Mesenteric fat pad (tissue), 1 donor: ENCODE measurements around the gene TRIP13. TPM values are rescaled to one million over a fixed set of nuclear protein-coding genes. Genes with fewer than 3 reads are reported as not detected.
"Not testable (repeated sequence)": the region's sequence is repeated elsewhere in the genome, so short reads cannot be mapped to it uniquely, and the experiment has no call there.

Source experiments
- DNase-seq: peaks from one replicate; pipeline ENCODE4 v3.0.0-alpha.2; 2020; ENCODE audit warnings: low spot score
- total RNA-seq: library from RNA; stranded (reverse); fragmentation: NEBNext Ultra II Directional; extraction: Animal tissue kit (Norgen Biotek cat#: 25700); gene quantifications from one replicate; pipeline ENCODE4 v1.2.1, GENCODE V29; 2021
- donor health status: DM: yes; HTN: yes; CAD: no.

TRIP13 gene
- total RNA-seq, 1 donor from 2014 or later = 1.2 TPM

DNA sequence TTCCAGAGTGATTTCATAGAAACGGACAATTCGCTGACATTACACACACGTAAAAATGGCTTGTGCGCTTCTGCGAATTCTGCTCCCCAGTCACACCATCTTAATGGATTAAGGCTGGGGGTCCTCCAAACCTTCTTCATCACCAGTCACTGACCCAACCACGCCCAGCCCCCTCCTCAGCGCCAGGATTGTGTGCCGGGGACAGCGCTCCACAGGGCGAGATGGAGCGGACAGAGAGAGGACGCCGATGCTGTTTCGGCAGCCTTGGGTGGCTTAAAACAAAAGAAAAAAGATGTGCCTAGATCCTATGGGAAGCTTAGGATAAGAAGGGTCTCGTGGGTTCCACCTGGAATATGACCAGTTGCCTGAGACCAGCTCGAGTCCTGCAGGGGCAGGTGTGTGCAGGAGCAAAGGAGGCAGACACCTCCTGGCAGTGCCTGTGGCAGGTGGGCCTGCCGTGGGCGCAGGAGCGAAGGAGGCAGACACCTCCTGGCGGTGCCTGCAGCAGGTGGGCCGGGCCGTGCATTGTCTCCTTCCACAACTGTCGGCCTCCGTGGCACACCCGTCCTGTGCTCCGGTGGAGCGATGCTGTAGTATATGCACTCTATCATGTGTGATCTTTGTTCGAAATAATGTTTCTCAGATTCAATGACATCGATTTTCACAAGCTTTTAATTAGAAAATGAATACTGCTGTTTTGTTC lies 20.9 kb upstream of the TRIP13 start:
- no peak for DNase-seq

DNA sequence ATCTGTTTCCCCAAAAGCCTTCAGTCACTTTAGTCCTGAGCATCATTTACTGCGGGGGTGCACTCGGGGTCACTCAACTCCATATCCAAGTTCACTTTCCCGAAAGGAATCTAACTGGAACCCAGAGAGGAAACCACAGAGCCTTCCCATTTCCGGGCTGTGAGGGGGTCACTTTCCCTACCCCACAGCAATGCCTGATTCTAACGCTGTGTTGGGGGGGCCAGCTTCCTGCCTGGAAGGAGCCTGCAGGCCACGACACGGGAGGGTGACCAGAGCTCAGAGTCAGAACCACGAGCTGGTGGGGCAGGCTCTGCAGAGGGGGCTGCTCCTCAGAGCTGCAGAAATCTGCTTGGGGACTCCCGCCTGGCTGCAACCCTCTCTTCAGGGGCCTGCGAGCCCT lies 20.4 kb upstream of the TRIP13 start:
- DNase-seq = no peak

DNA sequence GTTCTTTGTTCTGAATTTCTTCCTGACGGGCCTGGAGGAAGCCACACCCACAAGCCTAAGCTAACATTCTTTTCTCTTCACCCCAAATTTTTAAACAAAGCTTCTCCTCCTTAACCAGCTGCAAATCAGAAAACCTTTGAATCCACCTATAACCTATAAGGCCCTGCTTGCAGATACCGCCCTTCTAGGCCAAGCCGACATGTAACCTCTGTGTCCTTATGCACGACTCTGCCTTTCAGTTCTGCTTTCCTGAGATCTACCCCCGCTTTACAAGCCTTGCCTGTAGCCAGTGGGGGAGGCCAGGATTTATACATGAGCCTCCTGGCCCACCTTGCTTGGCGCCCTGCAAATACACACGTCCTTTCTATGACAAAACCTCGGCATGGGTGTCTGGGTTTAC lies 19.4 kb upstream of the TRIP13 start:
- DNase-seq = no peak

DNA sequence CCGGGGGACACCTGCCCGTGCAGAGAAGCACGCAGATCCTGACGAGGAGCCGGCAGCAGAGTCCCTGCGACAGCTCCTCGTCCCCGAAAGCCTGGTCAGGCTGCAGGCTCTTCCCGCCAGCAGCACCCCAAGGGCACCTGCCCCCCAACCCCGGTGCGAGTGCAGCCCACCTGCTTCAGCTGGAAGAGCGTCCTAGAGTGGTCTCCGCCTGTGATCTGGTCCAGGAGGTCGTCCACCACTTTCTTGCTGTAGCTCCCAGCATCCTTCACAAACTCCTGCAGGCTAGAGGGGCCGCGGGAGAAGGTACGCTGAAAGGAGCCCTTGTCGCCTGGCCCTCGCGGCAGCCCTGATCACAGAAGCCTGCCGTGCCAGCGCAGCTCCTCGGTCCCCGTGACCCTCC lies 16.8 kb upstream of the TRIP13 start:
- no peak for DNase-seq

DNA sequence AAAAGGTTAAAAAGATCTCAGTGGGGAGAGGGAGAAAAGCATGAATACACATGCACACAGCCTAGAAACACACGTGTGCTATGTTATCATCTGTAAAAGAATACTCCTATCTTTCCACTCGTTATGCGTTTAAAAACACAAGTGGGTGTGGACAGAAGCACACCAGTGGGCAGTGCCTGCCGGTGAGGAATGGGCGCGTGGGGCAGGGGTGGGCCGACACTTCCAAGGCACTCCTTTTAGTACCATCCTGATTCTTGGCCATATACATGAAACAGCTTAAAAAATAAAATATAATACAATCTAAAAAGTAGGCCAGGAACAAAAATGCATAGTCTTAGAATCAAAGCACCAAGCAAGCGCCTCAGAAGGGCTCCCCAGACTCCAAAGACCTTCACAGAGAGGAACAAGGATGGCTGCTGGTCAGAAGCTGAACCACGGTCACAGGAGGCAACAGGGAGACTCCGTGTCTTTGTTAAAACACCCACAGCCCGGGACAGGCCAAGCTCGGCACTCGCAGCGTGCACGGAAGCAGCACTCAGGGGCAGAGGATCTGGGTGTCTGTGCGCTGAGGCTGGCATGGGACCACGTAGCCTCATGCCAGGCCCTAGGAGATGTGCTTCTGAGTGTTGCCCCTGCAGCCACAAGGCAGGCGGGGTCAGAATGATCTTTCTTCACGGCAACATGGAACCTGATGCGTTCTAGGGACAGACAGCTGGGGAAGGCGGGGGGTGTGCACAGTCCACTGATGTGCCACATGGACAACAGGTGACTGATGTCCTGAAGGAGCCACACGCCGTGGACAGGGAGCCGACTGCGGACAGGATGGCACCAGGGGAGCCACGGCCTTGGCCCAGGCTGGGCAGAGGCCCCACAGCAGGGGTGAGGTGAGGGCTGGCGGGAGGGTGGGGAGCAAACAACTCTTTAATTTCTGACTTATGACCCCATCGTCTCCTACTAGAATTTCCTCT lies 16.0 kb upstream of the TRIP13 start:
- DNase-seq = no peak

DNA sequence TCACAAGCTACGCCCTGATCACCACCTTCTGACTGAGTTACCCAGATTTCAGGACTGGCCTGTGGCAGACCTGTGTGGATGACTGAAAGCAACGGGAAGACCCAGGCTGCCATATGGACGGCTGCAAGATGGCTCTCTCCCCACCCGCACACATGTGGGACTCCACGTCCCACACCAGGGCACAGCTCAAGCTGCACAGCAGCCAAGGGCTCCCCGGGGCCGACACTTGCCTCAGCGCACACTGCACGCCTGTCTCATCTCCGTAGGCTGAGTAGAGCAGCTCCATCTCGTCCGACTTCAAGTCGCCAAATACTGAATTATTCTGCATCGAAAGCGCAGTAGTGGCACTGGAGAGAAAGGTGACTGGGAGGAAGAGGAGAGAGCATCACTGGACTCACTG lies 14.6 kb upstream of the TRIP13 start:
- DNase-seq = no peak

DNA sequence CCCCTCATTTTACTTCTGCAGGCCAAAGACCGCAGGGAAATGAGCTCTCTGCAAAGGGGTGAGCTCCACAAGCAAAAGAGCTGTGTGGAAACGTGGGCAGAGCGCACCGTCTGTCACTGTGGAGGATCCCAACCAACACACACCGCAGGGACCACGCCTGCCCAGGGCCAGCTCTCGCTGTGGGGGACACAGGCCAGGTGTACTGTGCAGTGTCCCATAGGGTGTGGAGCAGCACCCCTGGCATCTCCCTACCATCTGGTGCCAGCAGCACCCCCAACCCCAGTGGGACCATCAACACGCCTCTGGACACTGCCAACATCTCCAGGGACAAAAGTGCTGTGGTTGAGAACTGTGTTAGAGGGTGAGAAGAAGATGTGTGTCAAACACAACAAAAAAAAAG lies 14.0 kb upstream of the TRIP13 start:
- not testable (repeated sequence) for DNase-seq

DNA sequence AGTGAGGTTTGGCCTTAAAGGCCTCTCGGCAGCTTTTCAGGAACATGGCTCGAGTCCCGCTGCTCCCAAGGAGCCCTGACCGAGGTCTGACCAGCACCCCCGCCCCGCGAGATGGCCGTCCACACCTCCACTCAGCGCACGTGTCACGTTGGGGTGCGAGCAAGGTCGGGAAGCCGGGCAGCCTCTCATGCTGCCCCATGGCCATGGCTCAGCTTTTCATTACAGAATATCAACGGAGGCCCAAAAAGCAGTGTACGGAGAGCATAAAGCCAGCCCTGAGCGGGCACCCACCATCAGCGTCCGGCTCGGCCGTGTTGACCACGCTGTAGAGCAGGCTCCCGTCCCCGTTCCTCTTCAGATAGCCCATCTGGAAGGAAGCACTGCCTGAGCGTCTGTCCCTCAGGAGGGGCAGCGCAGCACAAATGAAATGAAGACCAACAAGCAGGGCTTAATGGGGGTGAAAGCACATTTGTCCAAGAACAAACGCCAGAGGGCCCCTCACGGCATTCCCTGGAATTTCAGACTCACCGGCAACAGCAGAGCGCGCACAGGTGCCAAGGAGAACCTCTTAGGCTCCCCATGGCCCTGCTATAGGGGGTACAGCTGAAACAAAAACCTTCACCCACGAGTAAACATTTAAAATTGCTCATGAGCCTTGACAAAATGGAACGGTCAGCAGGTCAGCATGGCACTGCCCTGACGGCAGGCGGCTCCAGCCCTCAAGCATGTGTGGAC lies 11.7 kb upstream of the TRIP13 start:
- DNase-seq = no peak

DNA sequence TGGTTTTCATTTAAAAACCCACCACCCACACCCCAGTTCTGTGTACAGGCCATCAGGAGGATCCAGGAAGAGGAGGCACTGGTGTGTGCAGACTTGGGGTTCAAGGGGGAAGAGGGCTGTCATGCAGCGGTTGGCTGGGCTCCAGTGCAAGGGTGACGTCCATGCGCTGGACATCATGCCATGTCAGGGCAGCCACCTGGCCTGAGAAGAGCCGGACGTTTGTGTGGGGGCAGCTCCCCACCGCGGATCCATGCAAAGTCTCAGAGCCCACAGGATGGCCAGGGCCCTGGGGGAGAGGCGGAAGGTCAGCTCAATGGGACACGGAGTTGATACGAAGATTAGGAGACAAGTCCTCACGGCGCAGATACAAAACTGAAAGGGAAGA lies 11.1 kb upstream of the TRIP13 start:
- no peak for DNase-seq

DNA sequence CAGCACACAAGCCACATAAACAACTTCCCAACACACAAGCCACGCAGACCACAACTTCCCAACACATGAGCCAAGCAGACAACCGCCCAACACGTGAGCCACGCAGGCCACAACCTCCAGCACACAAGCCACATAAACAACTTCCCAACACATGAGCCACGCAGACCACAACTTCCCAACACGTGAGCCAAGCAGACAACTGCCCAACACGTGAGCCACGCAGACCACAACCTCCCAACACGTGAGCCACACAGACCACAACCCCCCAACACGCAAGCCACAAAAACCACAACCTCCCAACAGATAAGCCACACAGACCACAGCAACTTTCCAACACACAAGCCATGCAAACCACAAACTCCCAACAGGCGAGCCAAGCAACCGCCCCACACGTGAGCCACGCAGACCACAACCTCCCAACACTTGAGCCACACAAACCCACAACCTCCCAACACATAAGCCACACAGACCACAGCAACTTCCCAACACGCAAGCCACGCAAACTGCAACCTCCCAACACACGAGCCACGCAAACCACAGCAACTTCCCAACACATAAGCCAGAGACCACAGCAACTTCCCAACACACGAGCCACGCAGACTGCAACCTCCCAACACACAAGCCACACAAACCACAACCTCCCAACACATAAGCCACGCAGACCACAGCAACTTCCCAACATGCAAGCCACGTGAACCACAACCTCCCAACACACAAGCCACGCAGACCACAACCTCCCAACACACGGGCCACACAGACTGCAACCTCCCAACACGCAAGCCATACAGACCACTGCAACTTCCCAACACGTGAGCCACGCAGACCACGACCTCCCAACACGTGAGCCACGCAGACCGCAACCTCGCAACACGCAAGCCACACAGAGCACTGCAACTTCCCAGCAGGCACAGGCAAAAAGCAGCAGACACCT lies 10.2 kb upstream of the TRIP13 start:
- DNase-seq = no peak

DNA sequence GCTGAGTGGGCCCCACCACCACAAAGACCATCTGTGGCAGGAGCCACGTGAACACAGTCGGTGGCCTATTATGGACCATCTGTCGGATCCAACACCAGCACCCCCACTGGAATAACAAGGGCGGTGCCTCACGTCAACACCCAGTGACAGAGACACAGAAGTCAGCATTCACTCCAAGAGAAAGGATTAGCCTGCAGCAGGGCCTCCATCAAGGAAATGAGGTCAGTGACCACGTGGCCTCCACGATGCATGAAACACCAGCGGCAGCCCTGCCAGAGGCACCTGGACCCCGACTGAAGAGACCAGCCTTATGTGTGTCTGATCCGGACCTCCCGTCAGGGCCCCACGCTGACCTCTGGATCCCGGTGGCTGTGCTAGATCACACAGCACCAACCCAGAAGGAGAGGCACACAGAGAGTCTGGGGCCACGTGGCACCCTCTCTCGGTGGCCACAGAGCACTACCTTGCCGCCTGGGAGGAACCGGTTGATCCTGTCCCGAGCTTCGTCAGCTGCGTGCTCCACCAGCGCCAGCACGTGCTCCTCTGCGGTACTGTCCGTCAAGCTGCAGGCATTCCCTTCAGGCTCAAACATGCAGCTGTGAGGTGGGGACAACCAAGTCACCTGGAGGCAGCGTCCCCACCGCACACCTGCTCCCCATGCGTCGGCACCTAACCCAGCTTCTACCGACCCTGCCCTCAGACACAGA lies 9.1 kb upstream of the TRIP13 start:
- DNase-seq = no peak

DNA sequence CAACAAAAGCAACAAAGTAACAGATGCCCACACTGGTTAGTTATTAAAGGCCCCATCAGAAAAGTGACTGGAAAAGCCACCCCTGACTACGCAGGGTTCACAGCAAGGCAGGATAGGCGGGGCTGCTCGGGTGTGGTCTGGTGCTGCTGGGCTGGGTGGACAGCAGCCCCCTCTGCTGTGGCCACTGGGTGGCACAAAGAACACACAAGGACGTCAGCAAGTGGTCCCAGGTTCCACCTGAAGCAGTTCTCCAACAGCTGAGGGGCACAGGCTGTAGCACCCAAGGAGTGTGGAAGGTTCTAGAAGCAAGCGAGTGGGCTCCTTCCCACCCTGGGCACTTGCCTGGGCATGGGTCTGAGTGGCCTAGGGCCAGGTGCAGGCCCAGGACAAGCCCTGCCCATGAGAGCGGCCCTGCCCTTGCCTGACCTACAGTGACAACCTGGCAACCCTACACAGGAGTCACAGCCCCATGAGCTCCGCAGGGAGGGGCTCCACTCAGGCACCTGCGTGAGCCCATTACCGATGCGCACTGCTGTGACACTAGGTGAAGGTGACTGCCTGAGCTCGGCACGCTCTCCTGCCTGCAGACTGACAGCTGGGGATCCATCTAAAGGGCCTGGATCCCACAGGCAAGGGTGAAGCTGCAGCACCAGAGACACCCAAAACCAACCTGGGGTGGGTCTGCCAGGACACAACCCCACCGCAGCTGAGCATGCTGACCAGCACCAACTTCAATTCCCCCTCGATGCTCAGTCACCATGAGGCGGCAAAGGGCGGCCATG lies 8.1 kb upstream of the TRIP13 start:
- no peak for DNase-seq

DNA sequence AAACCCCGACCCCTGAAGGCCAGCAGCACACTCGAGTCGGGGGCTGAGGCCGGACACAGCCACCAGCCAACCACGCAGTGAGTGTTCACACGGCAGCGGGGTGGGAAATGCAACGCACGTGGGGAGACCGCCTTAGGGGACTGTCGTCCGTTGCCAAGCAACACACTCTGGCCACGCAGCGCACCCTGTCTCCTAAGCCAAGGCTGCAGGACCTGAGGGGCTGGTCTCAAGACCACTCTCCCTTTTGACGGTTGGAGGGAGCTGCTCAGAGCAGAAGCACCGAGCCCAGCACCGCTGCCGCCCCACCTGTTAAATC lies 7.6 kb upstream of the TRIP13 start:
- no peak for DNase-seq

DNA sequence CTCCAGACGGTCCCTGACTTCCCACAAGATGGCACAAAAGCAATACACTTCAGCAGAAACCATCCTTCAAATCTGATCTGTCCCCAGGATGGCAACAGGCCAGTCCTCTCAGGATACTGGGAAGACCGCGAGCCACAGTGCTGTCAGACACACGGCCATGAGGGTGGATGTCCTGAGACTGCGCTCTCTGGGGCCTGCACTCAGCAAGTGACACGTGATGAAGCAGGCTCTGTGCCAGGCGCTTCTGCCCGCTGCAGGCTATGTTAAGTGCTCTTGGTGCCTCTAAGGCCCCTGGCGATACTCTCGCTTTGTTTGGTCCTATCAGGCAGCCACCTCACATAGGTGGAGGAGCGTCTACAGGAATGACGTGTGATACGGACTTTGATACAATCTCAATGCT lies 7.2 kb upstream of the TRIP13 start:
- no peak for DNase-seq

DNA sequence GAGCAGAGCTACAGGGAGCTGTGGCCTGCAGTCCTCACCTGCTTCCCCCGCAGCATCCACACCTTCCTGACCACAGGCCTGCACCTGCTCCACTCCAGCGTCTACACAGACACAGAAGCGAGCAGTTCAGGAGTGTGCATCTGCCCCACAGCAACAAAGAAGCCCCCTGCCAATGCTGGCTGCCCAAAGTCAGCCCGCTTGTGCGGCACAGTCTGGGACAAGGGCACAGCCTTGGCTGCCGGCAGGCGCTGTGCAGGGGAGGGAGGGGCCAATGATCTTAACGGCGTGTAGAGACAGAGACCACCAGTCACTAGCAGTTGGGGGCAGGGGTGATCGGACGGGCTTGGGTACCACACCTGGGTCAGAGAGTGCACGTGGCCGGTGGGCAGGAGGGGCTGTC lies 6.6 kb upstream of the TRIP13 start:
- no peak for DNase-seq

DNA sequence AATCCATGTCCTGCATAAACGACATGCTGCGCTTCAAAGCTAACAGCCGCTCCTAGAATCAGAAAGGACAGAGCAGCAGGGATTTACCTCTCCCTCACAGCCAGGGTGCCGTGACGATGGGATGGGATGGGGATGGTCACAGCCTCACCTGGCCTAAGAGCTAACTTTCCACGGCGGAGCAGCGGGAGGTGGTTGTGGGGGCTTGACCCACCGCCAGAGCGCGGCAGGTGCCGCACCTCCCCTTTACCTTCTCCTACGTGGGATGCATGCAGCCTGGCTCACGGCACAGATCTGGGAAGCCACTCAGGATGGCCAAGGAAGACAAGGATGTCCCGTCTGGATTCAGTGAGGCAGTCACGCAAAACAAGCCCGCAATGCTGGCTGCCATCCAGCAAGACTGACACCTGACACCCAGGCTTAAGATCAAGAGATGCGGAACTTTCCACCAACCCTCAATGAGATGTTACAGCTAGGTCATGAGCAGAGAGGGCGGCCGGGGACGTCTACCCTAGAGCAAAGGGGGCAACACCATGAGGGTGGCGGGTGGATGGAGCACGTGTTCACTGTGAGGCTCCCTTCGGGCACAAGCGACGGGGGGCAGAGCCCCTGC lies 5.9 kb upstream of the TRIP13 start:
- DNase-seq = no peak

DNA sequence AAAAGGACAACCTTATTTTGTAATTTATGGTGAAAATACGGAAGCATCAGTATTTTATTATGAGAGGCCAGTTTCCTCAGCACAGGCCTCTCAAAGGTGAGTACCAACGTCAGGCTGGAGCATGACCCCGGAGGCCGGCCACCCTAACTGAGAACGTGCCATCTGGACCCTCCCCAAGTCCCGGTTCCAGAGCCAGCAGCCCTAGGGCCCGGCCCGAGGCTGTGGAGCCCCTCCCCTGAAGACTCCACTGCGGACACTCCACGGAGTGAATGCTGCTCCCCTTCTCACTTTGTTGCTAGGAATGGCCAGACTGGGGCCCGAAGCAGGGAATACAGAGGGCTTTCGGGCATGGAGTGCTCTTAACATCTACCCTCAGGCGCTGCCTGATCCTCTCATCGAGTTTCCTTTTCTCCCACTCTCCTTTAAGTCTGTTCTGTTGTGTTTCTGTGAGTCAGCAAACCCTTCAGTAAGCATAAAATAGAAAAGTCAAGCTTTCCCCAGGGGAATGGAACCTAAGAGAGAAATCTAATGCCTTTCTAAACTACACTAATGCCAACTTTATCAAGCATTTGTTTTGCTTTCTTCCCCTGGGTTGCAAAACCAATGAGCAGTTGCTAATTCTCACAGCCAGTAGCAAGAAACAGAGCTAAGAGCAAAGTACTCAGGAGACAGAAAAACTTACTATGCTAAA lies 4.6 kb upstream of the TRIP13 start:
- no peak for DNase-seq

DNA sequence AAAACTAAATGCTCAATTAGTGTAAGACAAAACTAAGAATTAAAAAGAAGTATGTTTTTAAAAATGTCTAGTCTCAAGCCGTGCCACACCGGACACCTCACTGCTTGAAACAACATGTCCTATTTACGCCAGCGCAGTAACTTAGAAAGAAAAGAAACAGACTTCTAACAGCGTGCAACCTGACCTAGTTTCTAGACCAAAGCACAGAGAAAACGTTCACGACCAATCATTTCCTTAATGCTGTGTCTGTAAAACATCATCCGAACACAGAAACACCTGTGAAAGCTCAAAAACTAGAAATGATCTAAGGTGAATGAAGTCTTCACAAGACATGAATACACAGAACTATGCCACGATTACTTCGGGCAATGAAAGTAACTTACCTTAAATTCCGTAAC lies 4.0 kb upstream of the TRIP13 start:
- DNase-seq = no peak
